OCI-M2 (cell line): ENCODE measurements around the gene NUDT5.

Experiments used
- DNase-seq: peaks from one replicate; lab custom pipeline; 2025; ENCODE audit not compliant: unreplicated experiment; lab: John Stamatoyannopoulos, UW

Gene NUDT5

GRCh38 chr10:12165036-12165435 lies 30.7 kb downstream of the NUDT5 start:
- no peak for DNase-seq

- DNase-seq, result no peak
Measured at GRCh38 chr10:12164085-12164484, 31.6 kb downstream of the NUDT5 start.

GRCh38 chr10:12162927-12163326 lies 32.8 kb downstream of the NUDT5 start:
- no peak for DNase-seq

- DNase-seq, result no peak
Measured at GRCh38 chr10:12160664-12161063, 35.0 kb downstream of the NUDT5 start.

- no peak for DNase-seq
Measured at GRCh38 chr10:12158111-12158510, 37.6 kb downstream of the NUDT5 start.

GRCh38 chr10:12156367-12157123 lies 39.1 kb downstream of the NUDT5 start:
- no peak for DNase-seq

GRCh38 chr10:12154516-12154915 lies 41.2 kb downstream of the NUDT5 start:
- DNase-seq, result no peak

GRCh38 chr10:12150163-12150562 lies 45.5 kb downstream of the NUDT5 start:
- no peak for DNase-seq

GRCh38 chr10:12144538-12144937 lies 51.2 kb downstream of the NUDT5 start:
- no peak for DNase-seq

GRCh38 chr10:12140038-12140437 lies 55.7 kb downstream of the NUDT5 start:
- no peak for DNase-seq

GRCh38 chr10:12135631-12136030 lies 60.1 kb downstream of the NUDT5 start:
- no peak for DNase-seq

- DNase-seq, result no peak
Measured at GRCh38 chr10:12130237-12130872, 65.3 kb downstream of the NUDT5 start.

- DNase-seq, result peak; percentile 30
Measured at GRCh38 chr10:12129222-12130111, 66.2 kb downstream of the NUDT5 start, which contains the start of gene SEC61A2. TSS of gene SEC61A2 (plus strand) at chr10:12129677. CDS start at chr10:12129788, 111 bp downstream.

GRCh38 chr10:12121673-12122072 lies 74.0 kb downstream of the NUDT5 start:
- DNase-seq, result no peak
